SK-N-SH treated with all-trans-retinoic acid at 6 μM for 48 hours (cell line): Measurements from ENCODE around the gene EHD1.

Experiments used
- BACH2 ChIP-seq: fragments of 250-450 bp; sonication (Bioruptor Pico); IDR thresholded peaks from 2 replicates; pipeline ENCODE4 v1.9.0; 2021; ENCODE audit warnings: mild to moderate bottlenecking, borderline replicate concordance
- CREB5 ChIP-seq: fragments of 250-450 bp; sonication (Bioruptor Pico); IDR thresholded peaks from 2 replicates; pipeline ENCODE4 v1.5.1; 2020; ENCODE audit warnings: low read depth, mild to moderate bottlenecking, moderate library complexity
- CSRNP3 ChIP-seq: fragments of 250-450 bp; sonication (Bioruptor Pico); IDR thresholded peaks from 2 replicates; pipeline ENCODE4 v1.5.1; 2021; ENCODE audit warnings: mild to moderate bottlenecking, moderate library complexity
- GLIS3 ChIP-seq: fragments of 250-450 bp; sonication (Bioruptor Pico); IDR thresholded peaks from 2 replicates; pipeline ENCODE4 v1.5.0; 2020; ENCODE audit warnings: mild to moderate bottlenecking, moderate library complexity
- ISL1 ChIP-seq: fragments of 250-450 bp; sonication (Bioruptor Pico); IDR thresholded peaks from 2 replicates; pipeline ENCODE4 v2.1.2; 2022; ENCODE audit warnings: mild to moderate bottlenecking, moderate library complexity
- POU6F1 ChIP-seq: fragments of 250-450 bp; sonication (Bioruptor Pico); IDR thresholded peaks from 2 replicates; pipeline ENCODE4 v1.8.0; 2021; ENCODE audit warnings: low read depth, mild to moderate bottlenecking, moderate library complexity, borderline replicate concordance
- TOX ChIP-seq: fragments of 250-450 bp; sonication (Bioruptor Pico); IDR thresholded peaks from 2 replicates; pipeline ENCODE4 v1.8.0; 2021; ENCODE audit warnings: mild to moderate bottlenecking, moderate library complexity, borderline replicate concordance
- ZFP3 ChIP-seq: fragments of 250-450 bp; sonication (Bioruptor Pico); IDR thresholded peaks from 2 replicates; pipeline ENCODE4 v1.5.0; 2020; ENCODE audit warnings: mild to moderate bottlenecking, moderate library complexity
- ZFP30 ChIP-seq: fragments of 450-650 bp; formaldehyde crosslinking; IDR thresholded peaks from 2 replicates; pipeline ENCODE4 v1.5.0; 2022; ENCODE audit warnings: mild to moderate bottlenecking, moderate library complexity

- TF ChIP-seq GLIS3 (CRISPR knock-in tag), result no peak
- TF ChIP-seq CSRNP3, result no peak
- TF ChIP-seq CREB5 (CRISPR knock-in tag), result no peak
- no peak for TF ChIP-seq ZFP30 (CRISPR knock-in tag)
- TF ChIP-seq BACH2 (CRISPR knock-in tag), result no peak
- no peak for TF ChIP-seq ZFP3 (CRISPR knock-in tag)
- TF ChIP-seq TOX (CRISPR knock-in tag), result no peak
- TF ChIP-seq POU6F1, result no peak
- no peak for TF ChIP-seq ISL1 (CRISPR knock-in tag)
Observed at GRCh38 chr11:64891215-64891848, 12.9 kb upstream of the EHD1 start.
